Embryonic facial prominence (tissue), 1 donor: Measurements from ENCODE around the gene UBE2C.

Source experiments
- DNase-seq: peaks from one replicate; pipeline ENCODE4 v3.0.0-alpha.2; 2016; ENCODE audit errors: extremely low spot score

UBE2C gene

DNA sequence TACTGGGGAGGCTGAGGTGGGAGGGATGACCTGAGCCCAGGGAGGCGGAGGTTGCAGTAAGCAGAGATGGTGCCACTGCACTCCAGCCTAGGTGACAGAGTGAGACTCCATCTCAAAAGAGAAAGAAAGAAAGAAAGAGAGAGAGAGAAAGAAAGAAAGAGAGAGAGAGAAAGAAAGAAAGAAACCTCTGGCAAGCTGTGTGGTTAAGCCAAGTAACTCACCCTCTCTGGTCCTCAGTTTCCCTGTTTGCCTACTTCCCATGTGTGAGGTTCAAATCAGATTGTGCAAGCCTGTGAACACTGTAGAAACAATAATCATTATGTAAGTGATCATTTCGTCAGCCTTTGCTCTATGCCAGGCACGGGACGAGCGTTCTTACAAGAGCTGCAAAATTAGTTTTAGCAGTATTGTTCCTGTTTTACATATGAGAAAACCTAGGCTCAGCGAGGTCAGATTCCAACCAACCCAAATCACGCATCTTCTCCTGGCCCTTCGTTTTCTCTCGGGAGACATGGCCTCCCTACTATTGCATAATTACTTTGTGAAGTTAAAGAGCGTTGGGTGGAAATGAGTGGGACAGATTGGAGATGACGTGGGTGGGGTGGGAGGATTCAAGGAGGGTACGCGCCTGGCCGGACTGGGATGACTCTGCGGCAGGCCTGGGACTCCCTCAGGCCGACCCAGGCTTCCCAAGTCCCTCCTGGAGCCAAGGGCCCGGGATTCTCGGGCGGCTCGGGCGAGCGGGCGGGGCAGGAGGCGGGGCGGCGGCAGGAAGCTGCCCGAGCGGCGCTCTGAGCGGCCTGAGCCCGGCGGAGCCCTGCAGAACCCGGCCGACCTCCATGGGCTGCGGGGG lies 20.8 kb downstream of the UBE2C start, which contains the start of gene SNX21:
SNX21 (plus strand) TSS at position 770 of the 853 bp plus-strand sequence. CDS start 121 bp downstream, outside the sequence.
- DNase-seq, result no peak

DNA sequence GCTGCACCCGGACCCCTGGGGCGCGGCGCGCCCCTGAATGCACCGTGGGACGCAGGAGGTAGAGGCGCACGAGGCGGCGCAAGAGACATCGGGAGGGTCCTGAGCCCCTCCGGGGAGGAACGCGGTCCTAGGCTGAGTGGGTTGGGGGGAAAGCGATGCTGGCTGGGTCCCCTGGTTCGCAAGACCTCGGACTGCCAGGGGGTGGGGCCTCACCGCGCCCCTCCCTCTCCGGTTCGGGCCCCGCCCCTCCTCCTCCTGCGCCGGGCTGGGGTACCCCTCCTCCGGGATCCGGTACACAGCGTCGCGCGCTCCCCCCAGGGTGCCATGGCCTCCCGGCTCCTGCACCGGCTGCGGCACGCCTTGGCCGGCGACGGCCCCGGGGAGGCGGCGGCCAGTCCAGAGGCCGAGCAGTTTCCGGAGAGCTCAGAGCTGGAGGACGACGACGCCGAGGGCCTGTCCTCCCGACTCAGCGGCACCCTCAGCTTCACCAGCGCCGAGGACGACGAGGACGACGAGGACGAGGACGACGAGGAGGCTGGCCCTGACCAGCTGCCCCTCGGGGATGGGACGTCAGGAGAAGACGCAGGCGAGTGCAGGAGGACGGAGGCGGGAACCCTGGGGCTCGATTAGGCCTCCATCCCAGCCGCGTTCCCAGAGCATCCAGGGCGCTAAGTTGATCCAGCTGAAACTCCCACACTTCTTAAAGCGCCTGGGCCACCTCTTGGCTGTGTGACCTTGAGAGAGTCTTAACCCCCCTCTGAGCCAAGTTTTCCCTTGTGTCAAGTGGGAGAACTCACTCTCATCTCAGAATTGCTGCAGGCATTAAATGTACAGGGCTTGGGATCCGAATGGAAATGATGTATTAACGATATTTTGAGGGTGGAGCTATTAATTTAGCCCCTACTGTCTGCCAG lies 21.7 kb downstream of the UBE2C start:
- peak; percentile 27 for DNase-seq

GRCh38 chr20:45834797-45835161 lies 22.3 kb downstream of the UBE2C start:
- no peak for DNase-seq

DNA sequence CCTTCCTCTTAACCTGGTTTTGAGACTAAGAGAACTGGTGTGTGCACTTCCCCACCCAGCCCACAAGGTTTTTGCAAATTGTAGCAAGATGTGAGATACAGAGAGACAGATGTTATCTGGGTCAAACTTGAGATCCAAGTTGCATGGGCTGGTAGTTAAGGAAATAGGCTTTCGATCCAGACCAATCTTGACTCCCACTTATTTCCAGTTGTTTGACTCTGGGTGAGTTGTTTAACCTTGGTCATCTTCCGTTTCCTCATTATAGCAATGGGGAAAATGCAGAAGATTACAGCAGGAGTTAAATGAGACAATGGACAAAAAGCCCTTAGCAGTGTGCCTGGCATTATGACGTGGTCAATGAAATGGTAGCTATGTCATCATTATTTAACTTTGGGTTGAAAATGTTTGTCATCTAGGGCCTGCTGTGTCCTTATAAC lies 22.9 kb downstream of the UBE2C start:
- no peak for DNase-seq

- DNase-seq, result no peak
Observed at GRCh38 chr20:45835825-45836224, 23.4 kb downstream of the UBE2C start.

- DNase-seq, result no peak
Observed at GRCh38 chr20:45836841-45837240, 24.4 kb downstream of the UBE2C start.

GRCh38 chr20:45840700-45841198 lies 28.3 kb downstream of the UBE2C start:
- no peak for DNase-seq

- no peak for DNase-seq
Observed at GRCh38 chr20:45841407-45842129, 29.1 kb downstream of the UBE2C start.

- DNase-seq, result no peak
Observed at GRCh38 chr20:45842169-45842812, 29.8 kb downstream of the UBE2C start.

- no peak for DNase-seq
Observed at GRCh38 chr20:45843506-45843905, 31.1 kb downstream of the UBE2C start.

GRCh38 chr20:45845452-45845851 lies 33.0 kb downstream of the UBE2C start:
- no peak for DNase-seq

DNA sequence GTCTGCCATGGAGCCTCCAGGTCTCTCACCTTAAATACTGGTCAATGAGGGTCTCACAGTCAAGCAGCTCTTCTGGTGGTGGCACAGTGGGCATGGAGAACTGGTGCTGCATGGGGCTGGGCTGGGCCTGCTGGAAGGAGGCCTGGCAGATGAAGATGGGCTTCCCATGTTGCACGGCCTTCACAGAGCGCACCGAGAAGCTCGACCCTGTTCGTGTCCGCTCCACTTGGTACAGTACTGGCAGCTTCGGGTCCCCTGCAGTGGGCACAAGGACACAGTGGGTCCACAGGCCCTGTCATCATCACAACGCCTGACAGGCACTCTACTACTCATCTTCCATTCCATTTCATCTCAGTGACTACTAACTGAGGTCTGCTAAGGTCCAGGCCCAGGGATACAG lies 36.0 kb downstream of the UBE2C start:
- no peak for DNase-seq

- no peak for DNase-seq
Observed at GRCh38 chr20:45848969-45849582, 36.6 kb downstream of the UBE2C start.

GRCh38 chr20:45850238-45850637 lies 37.8 kb downstream of the UBE2C start:
- no peak for DNase-seq

GRCh38 chr20:45850926-45851325 lies 38.5 kb downstream of the UBE2C start:
- no peak for DNase-seq

- no peak for DNase-seq
Observed at GRCh38 chr20:45851501-45851900, 39.1 kb downstream of the UBE2C start.

GRCh38 chr20:45852326-45852725 lies 39.9 kb downstream of the UBE2C start:
- DNase-seq, result no peak

DNA sequence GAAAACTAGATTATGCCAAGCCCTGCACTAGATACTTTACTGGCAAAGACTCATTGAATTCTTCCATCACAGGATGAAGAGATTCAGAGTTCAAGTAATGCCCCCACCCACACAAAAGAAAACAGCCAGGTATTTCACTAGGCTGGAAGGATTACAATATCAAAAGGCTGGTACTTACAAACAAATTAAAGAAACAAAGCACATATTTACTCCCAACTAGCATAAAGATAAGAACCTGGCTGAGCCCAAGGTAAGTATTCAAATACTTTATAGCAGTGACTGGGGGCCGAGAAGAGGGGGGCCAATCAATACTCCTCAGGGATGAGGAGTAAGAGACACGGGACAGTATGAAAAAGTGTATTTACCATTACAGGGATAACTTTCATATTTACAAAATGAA lies 41.0 kb downstream of the UBE2C start:
- no peak for DNase-seq

GRCh38 chr20:45857114-45857881 lies 44.9 kb downstream of the UBE2C start, which contains the start of the genes ACOT8 and ZSWIM3:
ACOT8 (minus strand) TSS chr20:45857392; CDS start chr20:45857315, 77 bp downstream.
ZSWIM3 (plus strand) TSS chr20:45857614; CDS start chr20:45857826, 212 bp downstream.
- peak; percentile 98 for DNase-seq

- DNase-seq, result no peak
Observed at GRCh38 chr20:45857882-45858216, 45.4 kb downstream of the UBE2C start.
